Measurements from ENCODE around the gene ADTRP.

DNA sequence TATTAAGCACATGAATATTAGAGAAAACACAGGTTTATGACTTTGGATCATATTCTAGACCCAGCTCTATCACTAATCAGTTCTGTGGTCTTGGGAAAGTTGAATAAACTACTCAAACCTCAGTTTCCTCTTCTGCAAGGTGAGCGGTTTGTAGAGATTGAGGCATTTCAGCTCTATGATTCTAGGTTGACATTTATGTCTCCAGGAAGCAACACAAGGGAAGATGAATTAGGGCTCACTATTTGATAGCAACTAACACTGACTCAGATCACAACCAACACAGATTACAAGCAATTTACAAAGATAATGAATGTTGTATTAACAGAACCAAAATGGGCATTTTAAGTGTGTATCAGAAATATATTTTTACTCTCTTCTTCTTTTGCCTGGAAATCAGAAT is 21.9 kb downstream of the ADTRP start:
- TF ChIP-seq CBX5 (IDR thresholded peaks at IDR 0.05; ENCODE audit: low read depth): no peak
- no peak for TF ChIP-seq POLR2AphosphoS5 (IDR thresholded peaks at IDR 0.05; ENCODE audit: low read length)
- no peak for TF ChIP-seq TAF1 (IDR thresholded peaks at IDR 0.05; ENCODE audit: borderline replicate concordance, low read depth, low read length)
- TF ChIP-seq HSF1 (IDR thresholded peaks at IDR 0.05; ENCODE audit: low read depth, low read length): no peak
- no peak for TF ChIP-seq CBX3 (IDR thresholded peaks at IDR 0.05; ENCODE audit: borderline replicate concordance, low read depth)
- no peak for TF ChIP-seq POLR2A (IDR thresholded peaks at IDR 0.05; ENCODE audit: low read depth, low read length)
- no peak for TF ChIP-seq JUND (IDR thresholded peaks at IDR 0.05; ENCODE audit: low read depth, low read length)
- TF ChIP-seq CTCF (IDR thresholded peaks at IDR 0.05 in 2 of 3, conservative IDR thresholded peaks at IDR 0.05 in 1 of 3; ENCODE audit: control insufficient read depth in 2 of 3, extremely low read depth in 1 of 3, insufficient read depth in 1 of 3, low read depth in 3 of 3, low read length in 3 of 3): no peak
- TF ChIP-seq, protein P1, sequence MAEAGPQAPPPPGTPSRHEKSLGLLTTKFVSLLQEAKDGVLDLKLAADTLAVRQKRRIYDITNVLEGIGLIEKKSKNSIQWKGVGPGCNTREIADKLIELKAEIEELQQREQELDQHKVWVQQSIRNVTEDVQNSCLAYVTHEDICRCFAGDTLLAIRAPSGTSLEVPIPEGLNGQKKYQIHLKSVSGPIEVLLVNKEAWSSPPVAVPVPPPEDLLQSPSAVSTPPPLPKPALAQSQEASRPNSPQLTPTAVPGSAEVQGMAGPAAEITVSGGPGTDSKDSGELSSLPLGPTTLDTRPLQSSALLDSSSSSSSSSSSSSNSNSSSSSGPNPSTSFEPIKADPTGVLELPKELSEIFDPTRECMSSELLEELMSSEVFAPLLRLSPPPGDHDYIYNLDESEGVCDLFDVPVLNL (IDR thresholded peaks at IDR 0.05; ENCODE audit: low read depth, low read length): no peak
- TF ChIP-seq SUZ12 (IDR thresholded peaks at IDR 0.05; ENCODE audit: unreplicated experiment): no peak
